Skeletal muscle satellite cell (primary cell): Measurements from ENCODE around the gene IGF2BP2.
"Not testable (repeated sequence)": the region's sequence is repeated elsewhere in the genome, so short reads cannot be mapped to it uniquely, and the experiment has no call there.

Source experiments
- H3K27me3 ChIP-seq: 2 replicates; pipeline ENCODE4 v1.7.0; 2013; ENCODE audit warnings: low read length; ENCODE audit not compliant: control insufficient read depth, insufficient read depth
- H3K36me3 ChIP-seq: 2 replicates; pipeline ENCODE4 v1.7.0; 2013; ENCODE audit warnings: mild to moderate bottlenecking, control low read depth, low read length; ENCODE audit not compliant: insufficient read depth
- H3K4me1 ChIP-seq: 2 replicates; pipeline ENCODE4 v1.7.0; 2013; ENCODE audit warnings: low read length; ENCODE audit not compliant: control insufficient read depth, insufficient read depth
- H3K4me2 ChIP-seq: 2 replicates; pipeline ENCODE4 v1.7.0; 2013; ENCODE audit warnings: mild to moderate bottlenecking, low read length
- H3K4me3 ChIP-seq: 2 replicates; pipeline ENCODE4 v1.7.0; 2013; ENCODE audit warnings: low read length
- H3K9ac ChIP-seq: 2 replicates; pipeline ENCODE4 v1.7.0; 2013; ENCODE audit warnings: mild to moderate bottlenecking, low read depth, low read length, moderate library complexity
- H3K9me3 ChIP-seq: replicated peaks from 2 replicates; pipeline ENCODE4 v1.7.0; 2013; ENCODE audit warnings: mild to moderate bottlenecking, control low read depth, low read length

IGF2BP2 gene

GRCh38 chr3:185701611-185702261 lies 123.1 kb downstream of the IGF2BP2 start:
- Histone ChIP-seq H3K9me3 (no peaks in the 10 kb centered on the region), H3K4me2 (peak overlapping the region; percentile 26), H3K4me3 (no peak overlapping the region), H3K9ac (no peak overlapping the region), H3K4me1 (peaks cover 24% of the 10 kb centered on the region), H3K27me3 (no peaks in the 10 kb centered on the region), H3K36me3 (no peaks in the 10 kb centered on the region)

GRCh38 chr3:185699927-185700326 lies 124.9 kb downstream of the IGF2BP2 start:
- peaks cover 25% of the 10 kb centered on the region for H3K4me1 ChIP-seq
- no peaks in the 10 kb centered on the region for H3K27me3 ChIP-seq
- H3K9ac ChIP-seq = no peak overlapping the region
- H3K36me3 ChIP-seq = peaks cover 3% of the 10 kb centered on the region
- H3K9me3 ChIP-seq = no peaks in the 10 kb centered on the region
- H3K4me3 ChIP-seq = no peak overlapping the region
- no peak overlapping the region for H3K4me2 ChIP-seq

- H3K9me3 ChIP-seq, H3K27me3 ChIP-seq, H3K4me3 ChIP-seq, H3K4me2 ChIP-seq, H3K9ac ChIP-seq, H3K36me3 ChIP-seq: not testable (repeated sequence)
- peaks cover 34% of the 10 kb centered on the region for H3K4me1 ChIP-seq
Measured at GRCh38 chr3:185697228-185697627, 127.6 kb downstream of the IGF2BP2 start.

GRCh38 chr3:185696039-185696438 lies 128.8 kb downstream of the IGF2BP2 start:
- no peak overlapping the region for H3K9ac ChIP-seq

GRCh38 chr3:185693985-185694653 lies 130.7 kb downstream of the IGF2BP2 start:
- peaks cover 29% of the 10 kb centered on the region for H3K4me1 ChIP-seq
- peaks cover 27% of the 10 kb centered on the region for H3K36me3 ChIP-seq
- H3K4me2 ChIP-seq = peak overlapping the region; percentile 58

More at GRCh38 chr3:185696039-185696438, 128.8 kb downstream of the IGF2BP2 start:
- H3K4me3 ChIP-seq = no peak overlapping the region
- peaks cover 19% of the 10 kb centered on the region for H3K36me3 ChIP-seq
- peaks cover 25% of the 10 kb centered on the region for H3K4me1 ChIP-seq
- H3K9me3 ChIP-seq = no peaks in the 10 kb centered on the region
- H3K27me3 ChIP-seq = no peaks in the 10 kb centered on the region
- no peak overlapping the region for H3K4me2 ChIP-seq

GRCh38 chr3:185691622-185692021 lies 133.2 kb downstream of the IGF2BP2 start:
- Histone ChIP-seq H3K4me3 (no peak overlapping the region), H3K4me1 (peaks cover 49% of the 10 kb centered on the region), H3K9me3 (no peaks in the 10 kb centered on the region), H3K4me2 (no peak overlapping the region), H3K27me3 (no peaks in the 10 kb centered on the region), H3K9ac (no peak overlapping the region), H3K36me3 (peaks cover 45% of the 10 kb centered on the region)

More at GRCh38 chr3:185693985-185694653, 130.7 kb downstream of the IGF2BP2 start:
- Histone ChIP-seq H3K4me3 (peak overlapping the region; percentile 24), H3K9ac (peak overlapping the region; percentile 66), H3K9me3 (no peaks in the 10 kb centered on the region), H3K27me3 (no peaks in the 10 kb centered on the region)

GRCh38 chr3:185687271-185687878 lies 137.5 kb downstream of the IGF2BP2 start:
- Histone ChIP-seq H3K36me3 (peaks cover 70% of the 10 kb centered on the region), H3K9ac (peak overlapping the region; percentile 75), H3K27me3 (no peaks in the 10 kb centered on the region), H3K4me3 (no peak overlapping the region), H3K9me3 (no peaks in the 10 kb centered on the region), H3K4me1 (peaks cover 24% of the 10 kb centered on the region), H3K4me2 (no peak overlapping the region)

GRCh38 chr3:185685231-185686035 lies 139.4 kb downstream of the IGF2BP2 start:
- no peaks in the 10 kb centered on the region for H3K9me3 ChIP-seq
- H3K4me2 ChIP-seq = no peak overlapping the region
- no peaks in the 10 kb centered on the region for H3K27me3 ChIP-seq
- peaks cover 24% of the 10 kb centered on the region for H3K4me1 ChIP-seq
- H3K36me3 ChIP-seq = peaks cover 66% of the 10 kb centered on the region
- H3K4me3 ChIP-seq = no peak overlapping the region
- no peak overlapping the region for H3K9ac ChIP-seq

- Histone ChIP-seq H3K27me3 (no peaks in the 10 kb centered on the region), H3K4me3 (no peak overlapping the region), H3K36me3 (peaks cover 57% of the 10 kb centered on the region), H3K9ac (no peak overlapping the region), H3K9me3 (no peaks in the 10 kb centered on the region), H3K4me1 (peaks cover 4% of the 10 kb centered on the region), H3K4me2 (no peak overlapping the region)
Measured at GRCh38 chr3:185680231-185680630, 144.6 kb downstream of the IGF2BP2 start.

- no peak overlapping the region for H3K4me3 ChIP-seq
- no peak overlapping the region for H3K9ac ChIP-seq
- no peaks in the 10 kb centered on the region for H3K27me3 ChIP-seq
- H3K36me3 ChIP-seq = peaks cover 67% of the 10 kb centered on the region
- H3K4me1 ChIP-seq = peaks cover 4% of the 10 kb centered on the region
- H3K9me3 ChIP-seq = no peaks in the 10 kb centered on the region
- no peak overlapping the region for H3K4me2 ChIP-seq
Measured at GRCh38 chr3:185678027-185678426, 146.8 kb downstream of the IGF2BP2 start.

- H3K4me2 ChIP-seq = no peak overlapping the region
- peak overlapping the region; percentile 4 for H3K9ac ChIP-seq
- no peaks in the 10 kb centered on the region for H3K9me3 ChIP-seq
- H3K4me1 ChIP-seq = peaks cover 4% of the 10 kb centered on the region
- H3K4me3 ChIP-seq = no peak overlapping the region
- no peaks in the 10 kb centered on the region for H3K27me3 ChIP-seq
- peaks cover 66% of the 10 kb centered on the region for H3K36me3 ChIP-seq
Measured at GRCh38 chr3:185677146-185677829, 147.6 kb downstream of the IGF2BP2 start.
